Liver (tissue), 9 donors: Measurements from ENCODE around the gene ADGRD1. TPM values are rescaled to one million over a fixed set of nuclear protein-coding genes. Genes with fewer than 3 reads are reported as not detected.

Experiments used
- DNase-seq: peaks from one replicate; pipeline ENCODE4 v3.0.0-alpha.2; 2017; ENCODE audit warnings: low spot score
- H3K27ac ChIP-seq, 2 donors: one replicate each; pipeline ENCODE4 v1.7.0; 2013; ENCODE audit warnings: inconsistent platforms in 2 of 2, low read length in 2 of 2, control low read depth in 1 of 2, low read depth in 1 of 2, mild to moderate bottlenecking in 1 of 2
- H3K27me3 ChIP-seq, 4 donors: one replicate each; pipeline versions ENCODE4 v1.6.1 to v1.7.0; 2013; ENCODE audit warnings: low read length in 3 of 4, inconsistent platforms in 1 of 4, mild to moderate bottlenecking in 1 of 4, moderate library complexity in 1 of 4; ENCODE audit not compliant: control insufficient read depth in 4 of 4, insufficient read depth in 4 of 4
- H3K36me3 ChIP-seq, 4 donors: one replicate each; pipeline versions ENCODE4 v1.6.1 to v1.7.0; 2013; ENCODE audit warnings: low read length in 3 of 4, mild to moderate bottlenecking in 3 of 4, low read depth in 1 of 4, moderate library complexity in 1 of 4; ENCODE audit not compliant: control insufficient read depth in 4 of 4, insufficient read depth in 3 of 4
- H3K4me1 ChIP-seq, 4 donors: one replicate each; pipeline versions ENCODE4 v1.6.1 to v1.7.0; 2013; ENCODE audit warnings: low read length in 3 of 4, mild to moderate bottlenecking in 3 of 4, moderate library complexity in 1 of 4; ENCODE audit not compliant: control insufficient read depth in 4 of 4, insufficient read depth in 4 of 4
- H3K4me3 ChIP-seq, 3 donors: one replicate each; pipeline versions ENCODE4 v1.6.1 to v1.7.0; 2013; ENCODE audit warnings: low read length in 3 of 3, control low read depth in 1 of 3, low read depth in 1 of 3, mild to moderate bottlenecking in 1 of 3
- H3K9ac ChIP-seq, 2 donors: one replicate each; pipeline ENCODE4 v1.7.0; 2013; ENCODE audit warnings: low read length in 2 of 2, mild to moderate bottlenecking in 2 of 2, moderate library complexity in 2 of 2, control low read depth in 1 of 2, low read depth in 1 of 2
- H3K9me3 ChIP-seq, 4 donors: one replicate each; pipeline versions ENCODE4 v1.6.1 to v1.7.0; 2013; ENCODE audit warnings: low read length in 3 of 4; ENCODE audit not compliant: control insufficient read depth in 4 of 4
- ATF3 ChIP-seq: IDR thresholded peaks from 2 replicates; pipeline ENCODE4 v1.6.1; 2016; ENCODE audit warnings: antibody characterized with exemption
- CTCF ChIP-seq: fragments of 150-350 bp; IDR thresholded peaks from 2 replicates; pipeline ENCODE4 v1.5.1; 2017; ENCODE audit warnings: improper control_type of control experiment, low read depth, low read length; ENCODE audit not compliant: missing input control
- EGR1 ChIP-seq, 2 donors: IDR thresholded peaks; 2 replicates each; pipeline ENCODE4 v1.6.1; 2016 to 2018; ENCODE audit warnings: antibody characterized with exemption in 2 of 2, low read depth in 2 of 2
- FOXA1 ChIP-seq: IDR thresholded peaks from 2 replicates; pipeline ENCODE4 v1.6.1; 2016; ENCODE audit warnings: antibody characterized with exemption
- FOXA2 ChIP-seq: IDR thresholded peaks from 2 replicates; pipeline ENCODE4 v1.6.1; 2016; ENCODE audit warnings: antibody characterized with exemption
- GABPA ChIP-seq, 2 donors: IDR thresholded peaks in 1 of 2; conservative IDR thresholded peaks in 1 of 2; 2 replicates each; pipeline ENCODE4 v1.6.1; 2016; ENCODE audit warnings: antibody characterized with exemption in 2 of 2, mild to moderate bottlenecking in 1 of 2, moderate library complexity in 1 of 2
- HNF4A ChIP-seq, 2 donors: conservative IDR thresholded peaks; 2 replicates each; pipeline ENCODE4 v1.6.1; 2016; ENCODE audit warnings: antibody characterized with exemption in 2 of 2, mild to moderate bottlenecking in 2 of 2
- HNF4G ChIP-seq: IDR thresholded peaks from 2 replicates; pipeline ENCODE4 v1.6.1; 2016; ENCODE audit warnings: antibody characterized with exemption
- JUND ChIP-seq, 2 donors: IDR thresholded peaks; 2 replicates each; pipeline ENCODE4 v1.6.1; 2016; ENCODE audit warnings: antibody characterized with exemption in 2 of 2
- MAX ChIP-seq: IDR thresholded peaks from 2 replicates; pipeline ENCODE4 v1.6.1; 2016; ENCODE audit warnings: antibody characterized with exemption
- REST ChIP-seq: IDR thresholded peaks from 2 replicates; pipeline ENCODE4 v1.6.1; 2016; ENCODE audit warnings: antibody characterized with exemption, mild to moderate bottlenecking
- RXRA ChIP-seq, 2 donors: IDR thresholded peaks; 2 replicates each; pipeline ENCODE4 v1.6.1; 2017 to 2018; ENCODE audit warnings: antibody characterized with exemption in 2 of 2, mild to moderate bottlenecking in 1 of 2
- SP1 ChIP-seq: IDR thresholded peaks from 2 replicates; pipeline ENCODE4 v1.6.1; 2018; ENCODE audit warnings: antibody characterized with exemption, mild to moderate bottlenecking
- TAF1 ChIP-seq: conservative IDR thresholded peaks from 2 replicates; pipeline ENCODE4 v1.6.1; 2016; ENCODE audit warnings: antibody characterized with exemption, mild to moderate bottlenecking
- YY1 ChIP-seq: IDR thresholded peaks from 2 replicates; pipeline ENCODE4 v1.6.1; 2016; ENCODE audit warnings: antibody characterized with exemption, mild to moderate bottlenecking
- ZBTB33 ChIP-seq: IDR thresholded peaks from 2 replicates; pipeline ENCODE4 v1.6.1; 2016; ENCODE audit warnings: antibody characterized with exemption
- WGBS: extraction: QIAGEN DNeasy Blood & Tissue Kit; methylation state at CpG from one replicate; pipeline ENCODE4 v1.1.7; 2013; 5-methylcytosine and 5-hydroxymethylcytosine counted together
- polyA plus RNA-seq, 2 donors: library from polyadenylated mRNA; stranded (reverse) in 1 of 2; unstranded in 1 of 2; fragments of 200-250 nt in 1 of 2; fragments of >200 nt in 1 of 2; fragmentation: Nextera tagmentation in 1 of 2; extraction: Ambion mirVana in 1 of 2; gene quantifications; one replicate each; pipeline versions ENCODE4 v1.2.1 to v1.2.3, GENCODE V29; 2013 to 2015
- total RNA-seq, 2 donors: library from RNA; depleted of rRNA; stranded (reverse); fragments of >200 nt; gene quantifications; one replicate each; pipeline ENCODE4 v1.2.3, GENCODE V29; 2014
- donor health status: healthy.
- donor health status: healthy.
- donor health status: healthy.
- donor health status: healthy.
- donor health status: healthy.

Gene ADGRD1
- total and polyA plus RNA-seq, 4 donors, result 2.7 to 7.1 (median 4.6) TPM

- H3K4me3 ChIP-seq, result no peak overlapping the region
- peaks cover 0 to 4% (median 2%) of the 10 kb centered on the region in 4 donors for H3K9me3 ChIP-seq
- no peak for DNase-seq
- no peaks in the 10 kb centered on the region for H3K4me1 ChIP-seq
- TF ChIP-seq TAF1, result no peak
- no peak for TF ChIP-seq HNF4A (conservative IDR thresholded peaks at IDR 0.05)
- TF ChIP-seq SP1, result no peak
- TF ChIP-seq ATF3, result no peak
- no peak for TF ChIP-seq JUND (IDR thresholded peaks at IDR 0.05)
- TF ChIP-seq EGR1 (IDR thresholded peaks at IDR 0.05; ENCODE audit: low read depth in 2 of 2), result no peak
- no peak for TF ChIP-seq ZBTB33
- TF ChIP-seq YY1, result no peak
- no peak for TF ChIP-seq FOXA1
- TF ChIP-seq MAX, result no peak
- TF ChIP-seq HNF4G, result no peak
- no peak for TF ChIP-seq CTCF
- TF ChIP-seq GABPA (IDR thresholded peaks at IDR 0.05 in 1 of 2, conservative IDR thresholded peaks at IDR 0.05 in 1 of 2), result no peak
- TF ChIP-seq FOXA2, result no peak
- H3K36me3 ChIP-seq, result no peaks in the 10 kb centered on the region
- H3K9ac ChIP-seq, result no peak overlapping the region
- no peaks in the 10 kb centered on the region for H3K27me3 ChIP-seq
- WGBS, result 80% methylated on average over 8 of the region's 8 CpGs
- no peak overlapping the region for H3K27ac ChIP-seq
These were observed 121.9 kb downstream of the ADGRD1 start for GRCh38 chr12:131075611-131076010.

- H3K9me3 ChIP-seq, result peaks cover 0 to 4% (median 2%) of the 10 kb centered on the region in 4 donors
- no peak for DNase-seq
- 89% methylated on average over 3 of the region's 3 CpGs for WGBS
- H3K36me3 ChIP-seq, result no peaks in the 10 kb centered on the region
- no peaks in the 10 kb centered on the region for H3K4me1 ChIP-seq
- no peak overlapping the region for H3K4me3 ChIP-seq
- TF ChIP-seq MAX, result no peak
- no peak for TF ChIP-seq RXRA (IDR thresholded peaks at IDR 0.05)
- no peak for TF ChIP-seq REST
- TF ChIP-seq SP1, result no peak
- TF ChIP-seq HNF4G, result no peak
- TF ChIP-seq FOXA1, result no peak
- H3K9ac ChIP-seq, result no peak overlapping the region
- H3K27me3 ChIP-seq, result no peaks in the 10 kb centered on the region
- H3K27ac ChIP-seq, result no peak overlapping the region
These were observed 122.6 kb downstream of the ADGRD1 start for GRCh38 chr12:131076296-131076695.
